OCI-LY7 (cell line): ENCODE results near the gene HIVEP3. TPM values are rescaled to one million over a fixed set of nuclear protein-coding genes. Genes with fewer than 3 reads are reported as not detected.

Experiments
- BruUV-seq: library from RNA; stranded (reverse); fragments of 400-500 nt; replicated peaks from 2 replicates; lab custom pipeline; 2021; lab: Mats Ljungman, UMichigan
- CTCF ChIA-PET: fragments of 300-600 bp; sonication (Branson Sonifier 250); formaldehyde crosslinking; loops from one replicate; lab custom pipeline; 2022; ENCODE audit warnings: antibody characterized with exemption; ENCODE audit not compliant: unreplicated experiment; lab: Charles Lee
- POLR2A ChIA-PET: fragments of 300-600 bp; sonication (Branson Sonifier 250); formaldehyde crosslinking; loops from one replicate; lab custom pipeline; 2022; ENCODE audit warnings: antibody characterized with exemption; lab: Charles Lee
- DNase-seq: peaks from one replicate; pipeline ENCODE4 v3.0.0-alpha.2; 2015; ENCODE audit warnings: low spot score
- H2AFZ ChIP-seq: fragments of 200-600 bp; sonication (generic), shearing (Covaris generic); 2 replicates; pipeline ENCODE4 v1.6.1; 2014; ENCODE audit warnings: mild to moderate bottlenecking, antibody characterized with exemption, low read length, moderate library complexity
- H3K27ac ChIP-seq: fragments of 200-600 bp; sonication (generic); 2 replicates; pipeline ENCODE4 v1.5.1; 2014; ENCODE audit warnings: mixed run types, low read depth, mild to moderate bottlenecking, moderate library complexity, low read length, inconsistent platforms; ENCODE audit not compliant: poor library complexity, severe bottlenecking
- H3K36me3 ChIP-seq: fragments of 200-600 bp; sonication (generic); 2 replicates; pipeline ENCODE4 v1.6.1; 2014; ENCODE audit warnings: mild to moderate bottlenecking, antibody characterized with exemption, low read length, moderate library complexity, mixed read lengths; ENCODE audit not compliant: insufficient read depth
- H3K4me1 ChIP-seq: fragments of 200-600 bp; sonication (generic); 2 replicates; pipeline ENCODE4 v1.5.1; 2014; ENCODE audit warnings: mild to moderate bottlenecking, low read length; ENCODE audit not compliant: insufficient read depth, poor library complexity, severe bottlenecking
- H3K4me2 ChIP-seq: fragments of 200-600 bp; sonication (generic); 2 replicates; pipeline ENCODE4 v1.6.1; 2014; ENCODE audit warnings: mild to moderate bottlenecking, low read length
- H3K4me3 ChIP-seq: fragments of 200-600 bp; sonication (generic); 2 replicates; pipeline ENCODE4 v1.5.1; 2014; ENCODE audit warnings: mild to moderate bottlenecking, low read depth, low read length; ENCODE audit not compliant: poor library complexity, severe bottlenecking
- H3K79me2 ChIP-seq: fragments of 200-600 bp; sonication (generic); 2 replicates; pipeline ENCODE4 v1.6.1; 2016; ENCODE audit warnings: low read depth, mild to moderate bottlenecking, low read length, moderate library complexity, mixed read lengths; ENCODE audit not compliant: insufficient read depth
- H3K9me2 ChIP-seq: fragments of 200-600 bp; sonication (generic); 2 replicates; pipeline ENCODE4 v1.6.1; 2016; ENCODE audit warnings: mild to moderate bottlenecking, low read length, mixed read lengths; ENCODE audit not compliant: insufficient read depth
- H3K9me3 ChIP-seq: fragments of 200-600 bp; sonication (generic); 2 replicates; pipeline ENCODE4 v1.6.1; 2014; ENCODE audit warnings: mild to moderate bottlenecking, mixed run types, low read length, mixed read lengths
- H4K20me1 ChIP-seq: fragments of 200-600 bp; sonication (generic); 2 replicates; pipeline ENCODE4 v1.6.1; 2014; ENCODE audit warnings: mild to moderate bottlenecking, antibody characterized with exemption, low read length, moderate library complexity, mixed read lengths; ENCODE audit not compliant: insufficient read depth
- CTCF ChIP-seq: fragments of 200-600 bp; sonication (generic); conservative IDR thresholded peaks from 2 replicates; pipeline ENCODE4 v1.5.1; 2014; ENCODE audit warnings: mild to moderate bottlenecking, antibody characterized with exemption, low read length, moderate library complexity, mixed read lengths
- EZH2phosphoT487 ChIP-seq: fragments of 200-600 bp; sonication (generic); IDR thresholded peaks from 2 replicates; pipeline ENCODE4 v1.6.1; 2018; ENCODE audit warnings: low read depth, borderline replicate concordance, mild to moderate bottlenecking, mixed run types, antibody characterized with exemption, low read length, moderate library complexity, mixed read lengths
- intact Hi-C: fragments of 100-400 bp; cut with micrococcal nuclease; formaldehyde crosslinking; loops from one replicate; pipeline ENCODE4 v1.10.0; 2022; ENCODE audit not compliant: unreplicated experiment
- total RNA-seq, 2 experiments: library from RNA; depleted of rRNA in 1 of 2; stranded (reverse); fragments of >200 nt in 1 of 2; shearing (Covaris generic) in 1 of 2; gene quantifications; 2 replicates each; pipeline ENCODE4 v1.2.3, GENCODE V29; 2014 to 2022

Gene HIVEP3
- total RNA-seq, 2 experiments from 2014 or later, result 0.53 to 0.60 TPM

DNA sequence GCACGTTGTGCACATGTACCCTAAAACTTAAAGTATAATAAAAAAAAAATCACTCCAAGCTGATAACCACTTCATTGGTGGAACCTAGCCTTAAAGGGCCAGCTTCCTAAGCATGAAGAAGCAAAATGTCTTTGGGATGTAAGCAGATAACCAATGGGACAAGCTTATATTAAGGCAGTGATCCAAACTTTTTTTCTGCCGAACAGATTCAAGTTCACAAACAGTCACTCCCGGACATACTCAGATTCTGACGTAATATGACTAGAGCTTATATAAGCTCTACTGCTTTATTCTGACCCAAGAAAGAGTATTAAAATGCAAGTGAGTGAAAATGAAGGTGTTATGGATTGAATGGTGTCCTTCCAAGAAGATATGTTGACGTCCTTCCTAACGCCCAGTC, 44.9 kb upstream of the HIVEP3 start:
- POLR2A ChIA-PET, result no interaction called here
- Histone ChIP-seq H2AFZ (no peak overlapping the region), H3K79me2 (no peaks in the 10 kb centered on the region), H3K9me2 (no peaks in the 10 kb centered on the region), H3K4me1 (no peaks in the 10 kb centered on the region), H3K4me2 (no peak overlapping the region), H4K20me1 (no peaks in the 10 kb centered on the region), H3K36me3 (no peaks in the 10 kb centered on the region), H3K9me3 (no peaks in the 10 kb centered on the region), H3K27ac (no peak overlapping the region), H3K4me3 (no peak overlapping the region)
- no TSS peak for BruUV-seq
- intact Hi-C loops, result no loop called here
- TF ChIP-seq EZH2phosphoT487 (no peak), CTCF (no peak)
- CTCF ChIA-PET, result no interaction called here
- DNase-seq, result no peak

DNA sequence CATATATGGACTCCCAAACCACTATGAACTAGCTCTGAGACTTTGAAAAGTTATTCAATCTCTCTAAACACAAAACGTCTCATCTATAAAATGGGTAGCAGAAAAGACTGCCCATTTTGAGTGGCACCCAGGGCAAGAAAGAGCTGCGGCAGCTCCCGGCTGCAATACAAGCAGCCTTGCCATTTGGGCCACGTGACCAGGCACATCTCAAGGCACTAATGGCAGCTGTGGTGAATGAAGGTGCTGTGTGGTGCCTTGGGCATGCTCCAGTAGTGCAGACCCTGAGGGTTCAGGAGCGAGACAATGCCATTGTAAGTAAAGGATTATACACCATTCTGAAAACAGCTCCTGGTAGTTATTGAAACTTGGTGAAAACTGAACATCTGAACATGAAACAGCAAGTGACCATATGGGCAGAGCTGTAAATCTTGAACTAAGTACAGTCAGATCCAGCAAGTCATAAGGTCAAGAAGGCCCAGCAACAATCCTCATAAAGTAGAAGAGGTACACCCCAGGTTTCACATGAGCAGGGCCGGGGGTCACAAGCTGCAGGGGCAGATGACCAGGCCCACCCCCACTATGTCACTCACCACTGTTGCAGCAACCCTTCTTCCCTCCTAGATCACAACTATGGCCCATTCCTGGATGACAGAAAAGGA, 39.4 kb upstream of the HIVEP3 start:
- Histone ChIP-seq H3K79me2 (no peaks in the 10 kb centered on the region), H3K4me2 (no peak overlapping the region), H3K27ac (no peak overlapping the region), H4K20me1 (no peaks in the 10 kb centered on the region), H3K9me3 (no peaks in the 10 kb centered on the region), H3K4me1 (no peaks in the 10 kb centered on the region), H3K9me2 (no peaks in the 10 kb centered on the region), H3K36me3 (no peaks in the 10 kb centered on the region), H2AFZ (no peak overlapping the region), H3K4me3 (no peak overlapping the region)
- no peak for DNase-seq
- POLR2A ChIA-PET, result no interaction called here
- BruUV-seq, result no TSS peak
- CTCF ChIA-PET, result no interaction called here
- TF ChIP-seq EZH2phosphoT487 (no peak), CTCF (no peak)
- intact Hi-C loops, result no loop called here

- no peaks in the 10 kb centered on the region for H3K36me3 ChIP-seq
- POLR2A ChIA-PET, result no interaction called here
- intact Hi-C loops, result no loop called here
- no peaks in the 10 kb centered on the region for H3K9me2 ChIP-seq
- no TSS peak for BruUV-seq
- CTCF ChIA-PET, result no interaction called here
- H3K4me1 ChIP-seq, result no peaks in the 10 kb centered on the region
- no peak overlapping the region for H3K4me3 ChIP-seq
- no peaks in the 10 kb centered on the region for H3K9me3 ChIP-seq
- no peak overlapping the region for H2AFZ ChIP-seq
- TF ChIP-seq CTCF (no peak), EZH2phosphoT487 (no peak)
- no peak overlapping the region for H3K27ac ChIP-seq
- H4K20me1 ChIP-seq, result no peaks in the 10 kb centered on the region
- no peak for DNase-seq
- no peak overlapping the region for H3K4me2 ChIP-seq
- no peaks in the 10 kb centered on the region for H3K79me2 ChIP-seq
These were observed 38.8 kb upstream of the HIVEP3 start for GRCh38 chr1:41957568-41957967.
